GM12878 (cell line): Measurements from ENCODE around the gene DUT. TPM values are rescaled to one million over a fixed set of nuclear protein-coding genes. Genes with fewer than 3 reads are reported as not detected.

Experiments
- ATAC-seq: fragments of 200-7000 bp; cut with Tn5 transposase; 3 replicates; pipeline ENCODE4 v1.9.1; 2020; ENCODE audit warnings: mild to moderate bottlenecking, moderate library complexity
- BruUV-seq: library from RNA; stranded (reverse); fragments of 400-500 nt; replicated peaks from 2 replicates; lab custom pipeline; 2021; lab: Mats Ljungman, UMichigan
- CTCF ChIA-PET: fragments of 300-600 bp; sonication (Branson Sonifier 250); formaldehyde crosslinking; extraction: SDS; loops from one replicate; lab custom pipeline; 2021; ENCODE audit warnings: inconsistent platforms; lab: Yijun Ruan, JAX
- POLR2A ChIA-PET: fragments of 350-600 bp; formaldehyde crosslinking; extraction: SDS; loops from one replicate; lab custom pipeline; 2021; ENCODE audit warnings: inconsistent platforms; lab: Charles Lee
- RAD21 ChIA-PET: fragments of 300-600 bp; sonication (Branson Sonifier 250); formaldehyde crosslinking; loops from one replicate; lab custom pipeline; 2023; ENCODE audit warnings: antibody characterized with exemption; ENCODE audit not compliant: unreplicated experiment; lab: Charles Lee
- SMC1A ChIA-PET: fragments of 300-600 bp; sonication (Branson Sonifier 250); formaldehyde crosslinking; loops from one replicate; lab custom pipeline; 2023; ENCODE audit not compliant: unreplicated experiment, uncharacterized antibody; lab: Charles Lee
- DNase-seq: peaks from one replicate; pipeline ENCODE4 v3.0.0-alpha.2; 2011; ENCODE audit warnings: low read depth, low spot score
- FAIRE-seq: peaks from 3 replicates; lab custom pipeline; 2011; peaks lifted over from hg19 to GRCh38; lab: Jason Lieb, UNC
- H2AFZ ChIP-seq: 2 replicates; pipeline ENCODE4 v1.6.0; 2011; ENCODE audit warnings: low read depth, low read length, control low read depth; ENCODE audit not compliant: control insufficient read depth
- H3K27ac ChIP-seq: 2 replicates; pipeline ENCODE4 v1.5.1; 2011; ENCODE audit warnings: control low read depth; ENCODE audit not compliant: control insufficient read depth, insufficient read depth
- H3K27me3 ChIP-seq, 2 experiments: replicated peaks in 1 of 2; 2 replicates each; pipeline versions ENCODE4 v1.6.0 to v1.6.1; 2011; ENCODE audit warnings: low read length in 1 of 2; ENCODE audit not compliant: control insufficient read depth in 2 of 2, insufficient read depth in 2 of 2
- H3K36me3 ChIP-seq, 2 experiments: 2 replicates each; pipeline ENCODE4 v1.5.1; 2011; ENCODE audit warnings: low read length in 1 of 2; ENCODE audit not compliant: control insufficient read depth in 2 of 2, insufficient read depth in 2 of 2
- H3K4me1 ChIP-seq: 2 replicates; pipeline ENCODE4 v1.6.1; 2011; ENCODE audit warnings: mild to moderate bottlenecking, low read length, moderate library complexity, mixed read lengths; ENCODE audit not compliant: control insufficient read depth, insufficient read depth
- H3K4me2 ChIP-seq: 2 replicates; pipeline ENCODE4 v1.6.0; 2011; ENCODE audit warnings: control low read depth; ENCODE audit not compliant: control insufficient read depth, insufficient read depth
- H3K4me3 ChIP-seq: fragments of 200-600 bp; sonication (generic); 2 replicates; pipeline ENCODE4 v1.5.1; 2016
- H3K79me2 ChIP-seq: 2 replicates; pipeline ENCODE4 v1.6.0; 2011; ENCODE audit warnings: low read length; ENCODE audit not compliant: control insufficient read depth, insufficient read depth
- H3K9ac ChIP-seq: 2 replicates; pipeline ENCODE4 v1.8.0; 2011; ENCODE audit warnings: low read length, control low read depth, mixed read lengths; ENCODE audit not compliant: control insufficient read depth, insufficient read depth
- H3K9me3 ChIP-seq: replicated peaks from 3 replicates; pipeline ENCODE4 v1.5.1; 2011; ENCODE audit warnings: mild to moderate bottlenecking, low read length; ENCODE audit not compliant: control insufficient read depth, insufficient read depth
- H4K20me1 ChIP-seq: 2 replicates; pipeline ENCODE4 v1.6.0; 2011; ENCODE audit not compliant: control insufficient read depth, insufficient read depth
- CREB1 ChIP-seq: IDR thresholded peaks from 2 replicates; pipeline ENCODE4 v1.6.1; 2012; ENCODE audit warnings: low read depth, mild to moderate bottlenecking, inconsistent platforms
- E4F1 ChIP-seq: fragments of 450-650 bp; IDR thresholded peaks from 2 replicates; pipeline ENCODE4 v1.6.1; 2018; ENCODE audit warnings: borderline replicate concordance, mild to moderate bottlenecking; ENCODE audit not compliant: partially characterized antibody
- HDAC2 ChIP-seq: fragments of 200-600 bp; sonication (generic); IDR thresholded peaks from 2 replicates; pipeline ENCODE4 v1.6.1; 2017
- IRF3 ChIP-seq: fragments of 450-650 bp; IDR thresholded peaks from 2 replicates; pipeline ENCODE4 v1.6.1; 2014; ENCODE audit warnings: mild to moderate bottlenecking
- MEF2A ChIP-seq: IDR thresholded peaks from 2 replicates; pipeline ENCODE4 v1.6.1; 2011; ENCODE audit warnings: low read depth, mild to moderate bottlenecking, low read length, moderate library complexity; ENCODE audit not compliant: insufficient read depth
- NRF1 ChIP-seq: conservative IDR thresholded peaks from 2 replicates; pipeline ENCODE4 v1.6.1; 2011; ENCODE audit warnings: mild to moderate bottlenecking, low read depth, low read length, improper control_type of control experiment
- PBX3 ChIP-seq: IDR thresholded peaks from 2 replicates; pipeline ENCODE4 v1.6.1; 2011; ENCODE audit warnings: mild to moderate bottlenecking, low read depth, low read length, moderate library complexity; ENCODE audit not compliant: insufficient replicate concordance
- WGBS: methylation state at CpG from one replicate; pipeline ENCODE4 v1.1.6; 2016; ENCODE audit warnings: low lambda C conversion rate; ENCODE audit not compliant: insufficient replicate concordance, insufficient coverage; ENCODE audit errors: missing lambda C conversion rate; 5-methylcytosine and 5-hydroxymethylcytosine counted together
- in situ Hi-C: fragments of 300-500 bp; cut with MboI; formaldehyde crosslinking; loops from 9 replicates; pipeline ENCODE4 v1.14.3; 2018; ENCODE audit warnings: mixed read lengths
- intact Hi-C: fragments of 100-400 bp; cut with micrococcal nuclease; formaldehyde crosslinking; loops from one replicate; pipeline ENCODE4 v1.14.2; 2022; ENCODE audit not compliant: unreplicated experiment
- polyA plus RNA-seq, 11 experiments: library from polyadenylated mRNA; depleted of rRNA in 4 of 11; unstranded in 6 of 11; stranded (reverse) in 5 of 11; fragments of >200 nt; fragmentation: Nextera tagmentation in 4 of 11; fragmentation: Illumina TruSeq in 1 of 11; extraction: Ambion mirVana in 4 of 11; extraction: Trizol in 1 of 11; gene quantifications; 1 replicate in 1 of 11; 2 replicates in 10 of 11; pipeline versions ENCODE4 v1.2.1 to v1.2.3, GENCODE V29; 2011 to 2016; ENCODE audit warnings: inconsistent platforms in 2 of 11, missing spikeins in 2 of 11, low read depth in 1 of 11
- total RNA-seq, 4 experiments: library from RNA; depleted of rRNA in 3 of 4; stranded (reverse); fragments of >200 nt in 3 of 4; fragmentation: Illumina TruSeq in 1 of 4; extraction: Trizol in 1 of 4; gene quantifications; 2 replicates each; pipeline versions ENCODE4 v1.2.1 to v1.2.3, GENCODE V29; 2013 to 2021

DUT gene
- total and polyA plus RNA-seq, 10 of the 15 experiments (the other 5 are each of a cell fraction or from before 2014, with no cell fraction given), result 20.1 to 452 (median 149) TPM

- Histone ChIP-seq H3K27ac (no peak overlapping the region), H3K9me3 (no peaks in the 10 kb centered on the region), H3K4me1 (no peaks in the 10 kb centered on the region), H3K79me2 (no peaks in the 10 kb centered on the region), H3K4me3 (no peak overlapping the region), H3K36me3 (no peaks in the 10 kb centered on the region), H3K4me2 (no peak overlapping the region), H3K27me3 (no peaks in the 10 kb centered on the region), H2AFZ (no peak overlapping the region), H4K20me1 (no peaks in the 10 kb centered on the region), H3K9ac (no peak overlapping the region)
- intact Hi-C loops, result no loop called here
- SMC1A ChIA-PET, result interaction anchor here (1.4 kb wide), 1 partner anchor 11 kb away, joined by 7 read pairs; no protein-coding TSS in a partner anchor
- CTCF ChIA-PET, result interaction anchor here (3.8 kb wide), 1 partner anchor 12 kb away, joined by 24 read pairs; no protein-coding TSS in a partner anchor
- POLR2A ChIA-PET, result no interaction called here
- TF ChIP-seq MEF2A (no peak), NRF1 (no peak), CREB1 (no peak), PBX3 (no peak), HDAC2 (no peak), IRF3 (no peak), E4F1 (no peak)
- no TSS peak for BruUV-seq
- in situ Hi-C loops, result no loop called here
- DNase-seq (no peak), FAIRE-seq (no peak), ATAC-seq (no peak)
- 33% methylated on average over 2 of the region's 2 CpGs for WGBS
- RAD21 ChIA-PET, result no interaction called here
These were observed 33.6 kb upstream of the DUT start for GRCh38 chr15:48297668-48298067.
